Cardiac septum (tissue), 1 donor: ENCODE results near the gene MYO1C. TPM values are rescaled to one million over a fixed set of nuclear protein-coding genes. Genes with fewer than 3 reads are reported as not detected.
"Not testable (repeated sequence)": the region's sequence is repeated elsewhere in the genome, so short reads cannot be mapped to it uniquely, and the experiment has no call there.

Experiments used
- DNase-seq: peaks from one replicate; pipeline ENCODE4 v3.0.0-alpha.2; 2020; ENCODE audit warnings: low spot score
- intact Hi-C: fragments of 100-400 bp; cut with DNase I; formaldehyde crosslinking; loops from one replicate; pipeline ENCODE4 v1.14.0; 2022
- total RNA-seq: library from RNA; stranded (reverse); fragmentation: NEBNext Ultra II Directional; extraction: Animal tissue kit (Norgen Biotek cat#: 25700); gene quantifications from one replicate; pipeline ENCODE4 v1.2.1, GENCODE V29; 2021
- donor health status: DM: no; HTN: no; CAD: no.

MYO1C gene
- total RNA-seq, 1 donor from 2014 or later: 209 TPM

DNA sequence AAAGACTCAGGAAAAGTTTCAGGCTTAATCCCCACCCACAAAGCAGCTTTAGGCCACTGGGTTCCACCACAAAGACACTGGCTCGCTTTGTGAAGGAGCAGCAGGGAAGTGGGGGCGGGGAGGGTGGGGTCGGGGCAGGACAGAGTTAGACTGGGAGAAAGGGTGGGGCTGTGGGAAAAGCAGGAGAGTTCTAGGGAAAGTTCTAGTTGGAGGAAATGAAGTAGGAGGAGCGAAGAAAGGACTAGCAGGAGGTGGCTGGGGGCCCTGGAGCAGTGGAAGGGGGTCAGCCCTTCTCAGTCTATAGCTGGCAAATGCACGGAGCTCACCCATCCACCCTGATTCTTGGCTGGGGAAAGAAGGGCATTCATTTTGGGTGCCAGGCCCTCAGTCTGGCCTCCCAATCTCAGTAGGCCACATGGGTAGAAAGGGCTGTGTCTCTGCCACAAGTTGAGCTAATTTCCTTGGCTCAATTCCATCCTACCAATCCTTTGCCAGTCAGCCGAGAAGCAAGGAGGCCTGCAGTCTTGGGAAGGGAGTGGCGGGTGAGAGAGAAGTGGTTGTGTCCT is 19.4 kb upstream of the MYO1C start:
- DNase-seq: no peak
- intact Hi-C loops: loop anchor here (2.0 kb wide), 1 partner anchor 19 kb away; the partner anchor contains the start of gene MYO1C

DNA sequence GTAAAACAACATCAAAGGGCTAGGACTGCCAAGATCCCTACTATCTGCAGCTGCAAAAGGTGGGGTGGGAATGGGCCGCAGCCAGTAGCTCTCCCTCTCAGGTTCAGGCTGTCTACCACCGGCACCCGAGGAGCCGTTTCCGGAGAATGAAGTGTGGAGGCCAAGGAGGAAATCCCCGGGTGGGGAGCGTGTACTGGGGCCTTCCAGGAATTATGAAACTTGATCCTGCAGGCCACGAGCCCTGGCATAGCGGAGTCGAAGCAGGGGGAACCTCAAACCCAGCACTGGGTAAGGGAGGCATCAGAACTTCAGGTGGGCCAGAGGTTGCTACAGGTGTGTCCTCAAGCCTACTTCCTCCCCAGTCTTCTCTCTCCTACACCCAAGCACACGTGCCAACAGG is 18.8 kb upstream of the MYO1C start:
- intact Hi-C loops: no loop called here
- DNase-seq: no peak

DNA sequence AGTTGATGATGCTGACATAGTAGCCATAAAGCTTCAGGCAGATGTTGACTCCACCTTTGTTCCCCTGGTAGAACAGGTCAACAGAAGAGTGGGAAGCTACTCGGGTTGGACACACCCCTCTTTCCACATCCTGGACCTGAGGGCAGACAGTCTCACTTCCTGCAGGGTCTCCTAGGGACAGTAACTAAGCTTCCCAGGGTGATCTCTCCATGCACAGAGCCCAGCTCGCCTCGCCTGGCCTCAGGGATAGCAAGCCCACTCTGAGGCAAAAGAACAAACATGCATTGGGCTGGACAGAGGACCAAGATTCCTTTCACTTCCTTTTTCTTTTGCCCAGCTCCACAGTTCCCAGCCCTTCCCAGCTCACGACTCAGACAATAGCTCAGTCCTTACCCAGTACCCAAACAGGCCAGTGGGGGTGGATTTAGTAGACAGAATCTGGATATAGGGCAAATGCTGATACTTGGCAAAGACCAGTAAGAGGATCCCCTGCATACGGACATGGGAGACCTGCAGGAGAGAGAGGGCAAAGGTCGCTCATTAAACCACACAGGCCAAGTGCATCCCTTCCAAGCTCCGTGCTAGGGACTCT is 16.9 kb upstream of the MYO1C start:
- no peak for DNase-seq
- intact Hi-C loops: no loop called here

DNA sequence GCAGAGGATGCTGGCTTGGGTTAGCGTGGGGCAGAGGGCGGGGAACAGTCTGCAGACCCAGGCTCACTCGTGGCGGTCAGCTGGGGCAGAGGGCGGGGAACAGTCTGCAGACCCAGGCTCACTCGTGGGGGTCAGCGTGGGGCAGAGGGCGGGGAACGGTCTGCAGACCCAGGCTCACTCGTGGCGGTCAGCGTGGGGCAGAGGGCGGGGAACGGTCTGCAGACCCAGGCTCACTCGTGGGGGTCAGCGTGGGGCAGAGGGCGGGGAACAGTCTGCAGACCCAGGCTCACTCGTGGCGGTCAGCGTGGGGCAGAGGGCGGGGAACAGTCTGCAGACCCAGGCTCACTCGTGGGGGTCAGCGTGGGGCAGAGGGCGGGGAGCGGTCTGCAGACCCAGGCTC is 16.2 kb upstream of the MYO1C start:
- DNase-seq, intact Hi-C loops: not testable (repeated sequence)

DNA sequence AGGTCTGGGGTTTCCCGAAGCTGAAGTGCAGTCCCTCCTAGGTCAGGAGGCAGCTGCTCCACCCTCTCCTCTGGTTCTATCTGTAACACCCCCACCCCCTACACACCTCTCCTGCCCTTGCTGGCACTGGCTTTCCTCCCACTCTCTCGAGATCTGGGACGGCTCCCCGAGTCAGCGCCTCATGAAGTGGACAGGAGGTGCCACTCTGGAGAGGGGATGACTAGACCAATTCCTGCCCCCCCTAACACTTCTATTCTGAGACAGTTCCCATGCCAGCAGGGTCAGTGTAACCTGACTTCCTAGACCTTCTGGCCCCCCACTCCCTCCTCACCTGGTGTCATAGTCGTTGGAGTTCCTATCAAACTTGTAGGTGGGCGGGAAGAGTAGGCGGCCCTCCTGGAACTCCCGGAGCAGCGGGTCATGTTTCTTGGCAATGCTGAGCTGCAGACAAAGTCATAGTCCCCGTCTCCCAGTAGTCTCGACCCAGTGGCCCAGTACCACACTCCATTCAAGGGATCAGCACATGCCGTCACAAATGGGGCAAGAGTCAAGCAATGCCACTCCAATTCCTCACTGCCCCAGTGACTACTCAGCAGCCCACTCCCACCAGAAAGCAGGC is 14.3 kb upstream of the MYO1C start:
- no peak for DNase-seq
- intact Hi-C loops: no loop called here

DNA sequence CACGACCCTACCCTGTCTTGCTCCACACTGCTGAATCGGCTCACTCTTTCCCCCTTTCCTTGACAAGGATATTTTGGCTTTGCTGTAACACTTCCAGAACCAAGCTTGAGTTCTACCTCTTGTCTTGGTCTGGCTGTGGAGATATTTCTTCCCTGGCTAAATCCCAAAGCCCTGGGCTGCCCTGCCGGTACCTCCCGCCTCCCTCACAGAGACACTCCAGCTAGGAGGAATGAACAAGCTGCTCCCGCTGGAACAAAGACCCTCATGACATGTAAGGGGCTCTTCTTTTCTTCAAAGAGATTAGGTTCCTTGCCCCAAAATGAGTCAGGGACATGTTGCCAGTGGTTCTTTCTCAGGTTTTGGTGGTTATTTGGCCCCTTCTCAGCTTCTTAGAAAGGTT is 13.1 kb upstream of the MYO1C start:
- intact Hi-C loops: no loop called here
- DNase-seq: no peak

DNA sequence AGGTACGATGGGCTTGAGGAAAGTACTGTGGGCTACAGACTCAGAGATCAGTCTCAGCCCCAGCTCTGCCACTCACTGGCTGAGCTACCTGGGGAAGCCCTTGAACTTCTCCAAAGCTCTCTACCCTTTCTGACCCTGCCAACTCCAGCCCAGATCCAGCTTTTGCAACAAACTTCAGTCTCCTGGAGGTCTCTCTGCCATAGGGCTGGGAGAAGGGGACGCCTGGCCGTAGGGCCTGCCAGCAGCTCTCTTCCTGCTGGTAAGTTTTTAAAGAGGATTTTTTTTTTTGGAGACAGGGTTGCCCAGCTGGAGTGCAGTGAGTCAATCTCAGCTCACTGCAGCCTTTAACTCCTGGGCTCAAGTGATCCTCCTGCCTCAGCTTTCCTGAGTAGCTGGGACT is 12.4 kb upstream of the MYO1C start:
- intact Hi-C loops: no loop called here
- DNase-seq: no peak

DNA sequence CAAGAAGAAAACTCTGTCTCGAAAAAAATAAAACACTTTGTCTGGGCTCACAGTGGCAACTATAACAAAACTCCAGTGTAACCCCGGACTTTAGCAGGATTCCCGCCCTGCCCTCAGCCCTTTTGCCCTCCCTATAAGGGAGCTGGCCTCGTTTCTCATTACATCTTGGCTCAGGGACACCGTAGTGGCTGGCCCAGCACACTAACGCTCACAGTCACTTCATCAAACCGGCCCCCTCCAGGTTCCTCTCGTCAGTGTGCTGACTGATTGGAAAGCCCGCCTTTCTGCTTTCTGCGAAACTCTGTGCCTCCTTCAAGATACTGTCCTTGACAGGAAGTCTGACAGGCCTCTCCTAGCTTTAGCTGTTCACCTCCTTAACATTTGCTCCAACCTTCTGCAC is 11.2 kb upstream of the MYO1C start:
- DNase-seq: no peak
- intact Hi-C loops: no loop called here

DNA sequence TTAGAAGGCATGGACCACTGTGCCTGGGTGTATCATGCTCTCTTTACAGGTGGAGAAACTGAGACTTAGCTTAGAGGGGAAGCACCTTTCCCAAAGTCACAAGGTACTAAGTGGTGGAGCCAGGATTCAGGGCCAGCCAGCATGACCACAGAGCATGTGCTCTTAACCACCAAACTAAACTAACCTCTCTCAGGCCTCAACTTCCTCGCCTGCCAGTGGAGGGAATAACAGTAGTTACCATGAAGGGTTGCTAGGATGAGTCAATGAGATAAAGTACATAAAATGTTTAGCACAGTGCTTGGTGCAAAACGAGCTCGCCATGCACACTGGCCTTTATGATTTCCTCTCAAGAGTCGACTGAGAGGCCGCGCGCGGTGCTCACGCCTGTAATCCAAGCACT is 6.4 kb upstream of the MYO1C start:
- intact Hi-C loops: no loop called here
- DNase-seq: no peak

DNA sequence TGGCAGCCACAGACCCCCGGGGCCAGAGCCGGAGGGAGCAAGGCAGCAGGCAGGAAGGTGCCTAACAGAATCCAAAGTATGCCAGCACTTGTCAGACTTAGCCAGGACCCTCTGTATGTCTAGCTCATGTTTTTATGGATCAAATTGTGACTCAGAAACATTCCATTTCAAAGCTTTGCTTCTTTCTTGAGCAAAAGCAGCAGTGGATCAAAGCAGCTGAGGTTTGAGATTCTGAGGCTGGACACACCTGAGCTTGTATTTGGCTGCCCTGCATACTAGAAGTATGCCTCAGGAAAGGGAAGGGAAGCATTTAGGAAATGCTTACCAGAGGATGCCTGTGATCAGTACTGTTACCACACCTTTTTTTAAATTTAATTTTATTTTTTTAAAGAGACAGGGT is 5.7 kb upstream of the MYO1C start:
- no peak for DNase-seq
- intact Hi-C loops: no loop called here

DNA sequence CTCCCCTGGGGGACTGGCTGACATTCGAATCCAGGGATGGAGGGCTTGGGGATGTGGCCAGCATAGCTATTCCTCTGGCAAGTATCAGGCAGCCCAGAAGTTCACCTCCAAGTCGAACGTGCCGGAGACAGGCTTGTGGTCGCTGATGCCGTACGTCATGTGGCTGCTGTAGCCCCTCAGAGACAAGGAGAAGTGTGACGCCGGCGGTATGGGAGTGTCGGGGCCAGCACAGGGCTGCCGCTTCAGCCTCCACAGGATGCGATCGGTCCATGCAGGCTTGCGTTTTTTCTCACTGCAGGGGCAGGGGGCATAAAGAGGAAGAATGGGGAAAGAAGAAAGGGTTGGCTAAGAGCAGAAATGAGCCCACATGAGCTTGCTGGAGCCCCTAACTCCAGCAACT is 5.3 kb upstream of the MYO1C start:
- no peak for DNase-seq
- intact Hi-C loops: no loop called here

DNA sequence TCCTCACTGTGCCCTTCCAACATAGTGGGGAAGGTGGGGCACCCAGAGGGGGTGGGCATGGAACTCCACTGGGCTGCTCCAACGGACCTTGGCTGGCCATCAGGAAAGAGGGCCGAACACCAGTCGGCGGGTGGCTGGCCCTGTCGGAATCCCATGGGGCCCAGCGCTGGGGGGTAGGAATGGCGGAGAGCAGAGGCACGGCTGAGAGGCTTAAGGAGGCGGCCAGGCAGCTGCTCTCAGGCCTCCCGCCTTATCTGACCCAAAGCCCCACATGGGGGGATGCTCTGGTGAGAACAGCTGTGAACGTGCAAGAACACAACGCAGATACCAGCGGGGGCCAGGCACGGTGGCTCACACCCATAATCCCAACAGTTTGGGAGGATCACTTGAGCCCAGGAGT is 4.4 kb upstream of the MYO1C start:
- intact Hi-C loops: no loop called here
- no peak for DNase-seq

DNA sequence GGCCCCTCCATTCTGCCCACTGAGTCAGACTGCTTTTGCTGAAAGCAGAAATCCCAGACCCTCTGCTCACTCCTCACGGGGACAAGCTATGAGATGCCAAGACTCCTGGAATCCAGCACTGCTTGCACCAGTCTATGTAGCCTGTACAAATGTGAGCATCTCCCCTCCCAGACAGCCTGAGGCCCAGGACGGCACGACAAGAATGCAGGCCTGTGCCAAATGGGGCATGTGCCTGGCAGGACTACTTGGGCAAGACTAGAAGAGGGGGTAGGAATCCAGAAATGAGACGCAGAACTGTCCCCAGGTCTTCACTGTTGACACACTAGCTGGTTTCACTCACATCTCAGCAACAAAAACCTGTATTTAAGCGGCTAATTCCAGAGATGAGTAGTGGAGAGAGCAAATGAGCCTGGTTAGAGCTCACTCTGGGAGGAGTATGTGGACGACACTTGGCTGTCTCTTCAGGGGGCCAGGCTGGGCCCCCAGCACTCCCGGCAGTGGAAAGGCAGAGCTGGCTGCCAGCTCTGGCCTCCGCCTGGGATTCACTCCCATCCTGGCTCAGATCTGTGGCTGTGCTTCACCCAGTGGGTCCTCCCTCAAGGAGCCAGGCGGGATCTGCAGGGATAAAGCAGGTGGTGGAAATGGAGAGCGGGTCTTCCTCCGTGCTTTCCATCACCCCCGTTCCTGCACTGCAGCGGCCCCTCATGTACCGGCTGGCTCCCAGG is 2.9 kb upstream of the MYO1C start:
- no peak for DNase-seq
- intact Hi-C loops: no loop called here

DNA sequence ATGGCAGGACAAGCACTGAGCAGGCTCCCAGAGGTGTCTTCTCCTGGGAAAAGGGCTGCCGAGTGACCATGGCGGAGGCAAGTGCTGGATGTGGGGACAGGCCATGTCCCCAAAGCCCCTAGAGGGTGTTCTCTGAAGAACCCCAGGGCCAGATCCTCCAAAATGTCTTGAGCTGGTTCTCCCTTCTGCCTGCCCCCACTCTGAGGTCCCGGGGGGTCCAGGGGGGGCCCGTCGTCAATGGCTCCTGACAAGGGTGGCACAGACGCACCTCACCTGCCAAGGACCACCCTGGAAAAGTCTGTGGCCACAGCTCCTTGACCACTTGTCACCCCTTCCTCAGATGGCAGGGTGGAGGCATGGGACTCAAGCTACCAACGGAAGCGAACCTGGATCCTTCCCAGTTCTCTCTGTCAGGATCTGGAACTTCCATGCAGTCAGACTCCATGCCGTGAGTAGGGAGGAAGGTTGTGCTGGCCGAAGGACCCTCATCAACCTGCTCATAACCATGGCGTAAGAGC is 2.3 kb upstream of the MYO1C start:
- no peak for DNase-seq
- intact Hi-C loops: no loop called here

DNA sequence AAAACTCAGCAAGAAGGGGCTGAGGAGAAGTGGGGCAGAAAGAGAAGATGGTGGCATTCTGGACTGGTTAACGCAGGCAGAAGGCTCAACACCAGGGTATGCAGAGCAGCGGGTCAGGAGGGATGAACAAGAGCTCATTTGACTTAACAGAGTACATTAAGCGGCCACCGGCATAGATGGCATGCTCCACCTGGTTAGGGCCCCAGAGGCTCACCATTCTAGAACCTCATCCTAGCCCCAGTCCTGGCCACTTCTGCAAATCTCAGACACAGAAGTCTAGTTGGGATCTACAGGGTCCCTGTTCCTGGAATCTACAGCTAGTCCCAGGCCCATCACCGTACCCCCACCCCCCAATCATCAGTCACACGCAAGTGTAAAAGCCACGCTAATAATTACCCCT is 1.7 kb upstream of the MYO1C start:
- intact Hi-C loops: no loop called here
- DNase-seq: no peak

DNA sequence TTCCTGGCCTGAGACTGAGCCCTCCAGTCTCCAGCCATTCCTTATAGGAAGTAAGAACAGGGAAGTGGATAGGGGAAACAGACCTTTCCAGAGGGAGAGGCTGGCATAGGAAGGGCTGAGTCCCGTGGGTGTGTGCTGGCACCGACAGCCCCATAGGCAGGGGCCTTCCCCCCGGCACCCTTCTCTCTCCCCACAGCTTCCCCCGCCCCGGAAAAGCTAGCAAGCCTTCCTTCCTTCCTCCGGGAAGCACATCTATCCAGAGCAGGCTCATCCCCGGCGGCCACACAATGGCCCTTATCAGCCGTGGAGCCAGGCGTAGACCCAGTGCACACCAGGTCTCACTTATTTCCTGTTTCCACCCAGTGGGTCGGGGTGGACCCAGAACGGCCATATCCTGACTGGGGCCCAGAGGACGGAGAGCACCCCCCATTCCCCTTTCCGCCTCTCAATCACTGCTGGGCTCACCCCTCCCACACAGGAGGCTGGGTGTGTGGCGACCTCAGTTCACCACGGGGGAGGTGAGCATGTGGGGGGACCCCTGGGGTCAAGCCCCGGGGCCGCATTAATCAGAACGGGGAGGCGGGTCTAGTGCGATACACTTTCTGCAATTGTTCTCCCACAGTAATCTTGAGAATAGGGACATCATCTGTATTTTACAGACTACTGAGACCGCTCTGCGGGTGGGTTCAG is 950 bp upstream of the MYO1C start:
- no peak for DNase-seq
- intact Hi-C loops: loop anchor here (2.0 kb wide), 1 partner anchor 19 kb away; no protein-coding TSS in a partner anchor

DNA sequence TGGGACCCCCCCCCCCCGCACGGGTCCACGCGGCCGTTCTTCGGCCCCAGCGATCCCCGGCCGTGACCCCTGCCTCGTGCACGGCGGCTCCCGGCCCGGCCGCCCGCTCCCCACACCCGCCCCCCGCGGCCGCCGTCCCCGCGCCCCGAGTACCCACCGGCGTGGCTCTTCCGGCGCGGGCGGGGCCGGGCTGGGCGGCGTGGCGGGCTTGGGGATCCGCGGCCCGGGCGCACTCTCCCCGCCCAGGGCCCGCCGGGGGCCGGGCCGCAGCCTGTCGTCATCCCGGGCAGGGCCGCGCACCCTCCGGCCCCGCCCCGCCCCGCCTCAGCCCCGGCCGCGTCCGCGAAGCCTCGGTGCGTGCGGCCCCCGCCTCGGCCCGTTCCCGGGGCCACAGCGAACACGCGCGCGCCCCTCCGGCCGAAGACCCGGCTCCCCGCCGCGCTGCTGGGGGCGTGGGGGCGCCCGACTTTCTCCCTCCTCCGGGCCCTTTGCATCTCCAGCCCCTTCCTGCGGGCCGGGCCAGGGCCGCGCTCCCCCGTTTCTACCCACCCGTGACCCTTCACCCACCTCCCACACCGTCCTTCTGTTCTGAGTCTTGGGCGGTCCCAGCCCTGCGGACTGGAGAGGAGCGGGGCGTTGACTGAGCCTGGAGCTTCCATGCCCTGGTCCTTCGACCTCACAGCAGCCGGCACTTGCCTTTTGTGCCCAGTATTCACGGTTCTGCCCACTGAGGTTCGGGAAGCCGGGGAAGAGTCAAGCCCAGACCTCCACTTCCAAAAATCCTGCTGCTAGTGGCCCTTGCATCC is 840 bp downstream of the MYO1C start:
- intact Hi-C loops: loop anchor here (2.0 kb wide), 1 partner anchor 21 kb away; no protein-coding TSS in a partner anchor
- DNase-seq: no peak

DNA sequence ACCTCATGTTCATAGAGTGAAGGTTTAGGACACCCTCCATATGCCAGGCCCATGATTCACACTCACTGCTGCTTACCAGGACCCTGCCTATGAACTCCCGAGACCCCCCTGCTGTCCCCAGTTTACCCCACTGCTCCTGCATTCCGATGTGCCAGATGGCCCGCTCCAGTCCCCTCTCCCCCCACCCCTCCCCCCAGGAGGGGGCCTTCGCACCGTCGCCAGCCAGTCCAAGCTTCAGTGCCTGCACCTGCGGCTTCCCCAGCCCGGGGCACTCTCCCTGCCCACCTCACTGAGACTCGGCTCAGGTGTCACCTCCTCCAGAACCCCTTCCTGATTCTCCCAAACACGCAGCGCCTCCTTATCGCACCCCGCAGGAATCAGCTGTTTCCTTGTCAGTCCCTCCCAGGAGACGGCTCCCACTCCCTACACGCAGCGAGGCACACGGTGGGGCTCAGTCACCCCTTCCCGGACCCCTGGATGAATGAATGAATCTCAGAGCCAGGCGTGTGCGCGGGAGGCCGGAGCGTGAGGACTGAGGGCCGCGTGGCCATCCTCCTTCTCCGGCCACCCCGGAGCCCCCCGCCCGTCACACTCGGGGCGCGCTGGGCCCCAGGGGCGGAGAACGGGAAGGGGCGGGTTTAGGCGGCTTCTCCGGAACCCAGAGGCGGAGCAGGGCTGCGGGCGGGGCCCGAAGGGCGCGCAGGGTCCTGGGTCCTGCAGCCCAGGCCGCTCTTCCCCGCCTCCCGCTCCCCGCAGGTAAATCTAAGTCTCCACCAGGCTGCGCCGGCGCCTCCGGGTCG is 1.6 kb downstream of the MYO1C start:
- intact Hi-C loops: no loop called here

More for the DNA sequence above, 1.6 kb downstream of the MYO1C start:
- DNase-seq: peak; percentile 90
